Renal cortical epithelial cell (primary cell): ENCODE data around the gene ANKRD29. TPM values are rescaled to one million over a fixed set of nuclear protein-coding genes. Genes with fewer than 3 reads are reported as not detected.

Experiments
- DNase-seq: peaks from one replicate; pipeline ENCODE4 v3.0.0-alpha.2; 2011; ENCODE audit warnings: low read depth
- total RNA-seq: library from RNA; depleted of rRNA; stranded (reverse); fragments of >200 nt; gene quantifications from 2 replicates; pipeline ENCODE4 v1.2.3, GENCODE V29; 2014

Gene ANKRD29
- total RNA-seq, 1 donor from 2014 or later: 7.2 TPM

DNA sequence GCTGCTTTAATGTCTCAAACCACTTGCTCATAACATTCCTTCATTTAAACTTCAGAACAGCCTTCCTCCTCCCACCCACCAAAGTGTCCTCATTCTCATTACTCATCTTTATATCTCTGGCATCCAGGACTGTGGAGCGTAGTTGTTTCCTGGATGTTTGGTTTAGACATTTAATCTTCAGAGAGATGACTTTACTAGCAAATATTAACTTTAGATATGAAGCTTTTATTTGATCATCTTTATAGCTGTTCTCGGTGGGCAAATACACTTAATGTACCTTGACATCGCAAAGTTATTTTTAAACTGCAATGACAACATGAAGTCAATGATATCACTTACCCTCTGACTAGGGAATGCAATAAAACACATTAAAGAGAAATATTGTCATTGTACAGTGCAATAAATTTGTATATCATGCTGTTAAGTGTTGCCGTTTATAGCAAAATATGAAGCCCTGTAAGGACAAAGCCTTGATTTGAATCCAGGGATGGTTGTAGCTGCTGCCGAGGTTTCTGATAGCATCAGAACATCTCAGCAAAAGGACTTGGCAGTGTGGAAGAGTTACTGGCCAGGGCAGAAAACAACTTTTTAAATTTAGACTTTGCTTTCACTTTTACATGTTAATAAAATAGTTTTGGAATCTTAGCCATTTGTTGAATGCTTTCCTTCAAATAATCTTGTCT lies 21.9 kb upstream of the ANKRD29 start:
- peak; percentile 22 for DNase-seq

DNA sequence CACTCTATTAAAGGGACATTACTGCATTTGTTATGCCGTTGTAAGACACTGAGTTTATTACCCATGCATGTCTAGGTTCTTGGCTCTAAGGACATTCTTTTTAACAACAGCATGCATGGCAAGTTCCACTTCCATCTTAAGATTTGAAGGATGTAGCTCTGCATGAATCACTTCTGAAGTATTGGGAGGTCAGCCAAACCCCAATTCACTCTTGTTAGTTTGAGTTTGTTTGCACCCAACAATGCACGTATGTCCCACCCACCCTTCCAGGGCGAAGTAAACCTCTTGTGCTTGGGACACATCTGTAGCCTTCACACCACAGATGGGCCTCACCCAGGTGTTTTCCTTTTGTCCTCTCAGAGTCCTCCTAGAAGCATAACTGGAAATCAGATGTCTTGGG lies 21.0 kb upstream of the ANKRD29 start:
- DNase-seq: peak; percentile 47

DNA sequence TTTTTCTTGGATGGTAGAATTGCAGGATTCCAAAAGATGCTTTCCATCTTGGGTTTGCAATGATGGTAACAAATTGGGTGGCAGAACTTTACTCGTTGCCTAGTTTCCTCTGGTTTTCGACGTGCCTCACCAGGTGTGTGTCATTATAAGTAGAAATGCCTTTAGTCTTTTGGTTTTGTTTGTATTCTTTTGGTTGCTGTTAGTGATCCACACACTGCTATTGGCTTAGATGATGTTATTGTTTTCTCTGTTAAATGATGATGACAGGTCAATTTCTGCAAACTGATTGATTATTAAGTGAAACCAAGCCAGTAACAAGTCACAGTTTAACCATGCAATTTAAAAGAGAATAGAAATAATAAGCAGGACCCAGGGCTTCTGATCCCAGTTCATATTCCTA lies 20.4 kb upstream of the ANKRD29 start:
- DNase-seq: peak; percentile 30

DNA sequence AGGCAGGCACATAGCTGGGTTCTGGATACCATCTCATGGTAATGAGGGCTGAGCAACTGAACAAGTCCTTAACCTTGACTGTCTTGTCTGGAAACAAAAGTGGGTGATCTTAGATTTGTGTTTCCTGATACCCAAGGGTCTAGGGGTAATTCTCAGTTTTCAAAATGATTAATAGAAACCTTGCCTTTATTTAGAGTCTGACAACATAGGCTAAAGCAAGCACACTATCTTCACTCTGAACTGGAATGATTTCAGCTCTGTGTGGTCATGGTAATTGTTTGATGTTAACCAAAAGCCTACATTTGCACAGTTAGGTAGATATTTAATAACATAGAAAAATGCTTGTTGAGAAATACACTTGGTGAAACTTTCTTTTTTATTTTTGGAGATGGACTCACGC lies 19.8 kb upstream of the ANKRD29 start:
- no peak for DNase-seq

DNA sequence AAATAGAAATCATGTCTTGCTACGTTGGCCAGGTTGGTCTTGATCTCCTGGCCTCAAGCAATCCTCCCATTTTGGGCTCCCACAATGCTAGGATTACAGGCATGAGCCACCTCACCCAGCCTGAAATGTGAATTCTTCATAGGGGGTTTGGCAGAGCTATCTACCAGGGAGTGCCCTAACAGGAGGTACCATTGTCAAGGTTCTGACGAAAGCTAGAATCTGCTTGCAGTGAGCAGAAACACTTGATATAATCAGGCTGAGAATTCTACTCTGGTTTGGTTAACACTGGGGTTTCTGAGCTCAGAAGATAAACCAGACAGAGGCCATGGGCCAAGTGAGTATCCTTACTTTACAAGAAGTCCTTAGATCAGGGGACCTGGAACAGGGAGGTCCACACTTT lies 19.3 kb upstream of the ANKRD29 start:
- no peak for DNase-seq

DNA sequence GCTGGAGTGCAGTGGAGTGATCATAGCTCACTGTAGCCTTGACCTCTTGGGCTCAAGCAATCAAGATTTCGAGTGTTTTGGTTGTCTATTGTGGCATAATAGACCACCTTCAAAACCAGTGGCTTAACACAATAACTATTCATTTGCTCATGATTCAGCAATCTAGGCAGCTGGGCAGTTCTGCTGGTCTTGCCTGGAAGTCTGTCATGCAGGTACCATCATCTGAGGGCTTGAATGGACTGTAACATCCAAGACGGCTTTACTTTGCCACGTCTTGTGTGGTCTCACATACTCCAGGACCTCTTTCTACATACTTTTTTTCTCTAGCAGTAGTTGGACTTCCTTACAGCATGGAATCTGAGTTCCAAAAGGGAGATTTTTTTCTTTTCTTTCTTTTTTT lies 13.2 kb upstream of the ANKRD29 start:
- peak; percentile 40 for DNase-seq

DNA sequence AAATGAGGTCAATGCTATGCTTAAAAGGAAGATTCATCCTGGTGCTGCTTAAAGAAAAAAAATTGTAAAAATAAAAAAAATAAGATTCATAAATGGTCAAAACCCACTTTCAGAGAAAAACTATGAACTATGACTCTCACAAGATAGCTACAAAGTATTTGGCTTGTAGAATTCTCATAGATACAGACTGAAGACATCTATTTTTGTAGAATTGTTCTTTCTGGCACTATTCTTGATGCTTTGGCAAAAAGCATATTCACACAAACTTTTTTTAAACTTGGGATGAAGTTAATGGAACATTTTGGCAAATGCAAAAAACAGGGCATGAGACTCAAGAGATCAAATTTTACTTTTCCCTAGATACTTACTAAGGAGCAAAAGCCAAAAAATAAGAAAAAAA lies 12.5 kb upstream of the ANKRD29 start:
- no peak for DNase-seq

DNA sequence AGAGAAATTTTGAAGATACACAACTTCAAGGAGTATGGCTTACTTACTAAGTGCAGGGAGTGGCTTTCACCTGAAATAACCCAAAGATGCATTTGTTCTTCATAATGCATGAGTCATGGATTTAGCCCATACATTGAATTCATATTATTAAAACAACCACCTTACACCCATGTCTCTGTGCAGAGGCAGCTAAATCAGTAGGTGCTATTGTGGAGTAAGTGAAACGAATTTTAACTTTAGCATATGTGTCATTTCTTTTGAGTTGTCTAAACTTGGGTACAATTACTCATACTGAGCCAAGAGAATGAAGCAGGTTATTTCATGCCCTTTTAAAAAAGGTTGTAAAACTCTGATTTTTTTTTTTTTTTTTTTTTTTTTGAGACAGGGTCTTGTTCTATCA lies 11.0 kb upstream of the ANKRD29 start:
- DNase-seq: no peak

DNA sequence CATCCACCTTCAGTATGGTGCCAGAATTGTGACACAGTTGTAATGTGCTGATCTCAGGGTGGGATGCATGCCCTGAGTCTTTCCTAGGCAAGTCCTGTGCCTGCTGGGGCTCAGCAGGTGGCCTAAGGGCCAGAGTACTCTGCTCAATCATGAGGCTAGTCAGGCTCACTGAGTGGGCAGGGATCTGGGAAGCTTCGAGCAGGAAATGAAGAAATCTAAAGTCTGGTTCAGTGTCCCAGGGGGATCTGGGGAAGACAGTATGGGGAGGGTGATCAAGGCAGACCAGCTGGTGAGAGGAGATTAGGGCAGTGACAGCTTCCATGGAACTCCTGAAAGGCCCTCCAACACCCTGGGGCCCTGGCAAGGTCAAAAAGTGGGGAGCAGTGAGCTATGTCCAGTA lies 8.9 kb upstream of the ANKRD29 start:
- DNase-seq: no peak

DNA sequence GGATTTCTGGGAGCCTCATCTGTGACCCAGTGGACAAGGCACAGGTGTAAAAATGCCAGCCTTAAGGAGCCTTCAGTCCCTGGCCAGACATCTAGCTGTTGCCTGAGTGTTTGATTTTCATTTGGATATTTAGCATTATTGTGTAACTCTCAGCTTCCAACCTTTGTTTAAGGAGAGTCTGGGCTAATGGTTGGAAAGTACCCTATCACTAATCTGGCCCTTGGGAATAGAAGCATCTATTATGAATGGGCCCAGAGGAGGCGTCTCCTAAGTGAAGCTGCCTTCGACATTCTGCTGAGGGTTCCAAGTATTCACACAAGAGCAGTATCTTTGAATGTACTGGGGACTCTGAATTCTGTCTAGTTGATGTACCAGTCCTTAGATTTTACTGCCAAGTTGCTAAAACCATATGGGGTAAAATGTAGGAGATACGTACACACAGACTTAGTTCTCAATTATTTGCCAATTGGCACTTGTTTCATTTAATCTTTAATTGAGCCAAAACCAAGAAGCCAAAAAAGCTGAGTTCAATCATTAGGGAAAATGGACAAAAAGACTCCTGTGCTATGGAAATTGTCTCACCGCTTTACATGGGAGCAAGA lies 7.2 kb upstream of the ANKRD29 start:
- no peak for DNase-seq

DNA sequence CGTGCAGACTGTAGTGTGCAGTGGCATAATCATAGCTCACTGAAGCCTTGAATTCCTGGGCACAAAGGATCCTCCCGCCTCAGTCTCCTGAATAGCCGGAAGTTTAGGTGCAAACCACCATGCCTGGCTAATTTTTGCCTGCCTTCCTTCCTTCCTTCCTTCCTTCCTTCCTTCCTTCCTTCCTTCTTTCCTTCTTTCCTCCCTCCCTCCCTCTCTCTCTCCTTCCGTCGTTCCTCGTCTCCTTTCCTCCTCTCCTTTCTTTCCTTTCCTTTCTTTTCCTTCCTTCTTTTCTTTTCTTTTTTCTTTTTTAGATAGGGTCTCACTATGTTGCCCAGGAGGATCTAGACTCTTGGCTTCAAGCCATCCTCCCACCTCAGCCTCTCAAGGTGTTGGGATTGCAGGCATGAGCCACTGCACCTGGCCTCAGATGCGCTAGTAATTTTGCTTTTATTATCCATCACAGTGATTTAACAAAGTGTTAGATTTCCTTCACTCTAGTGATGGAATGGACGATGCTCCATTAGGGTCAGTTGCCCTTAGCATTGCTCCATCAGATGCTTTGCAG lies 6.6 kb upstream of the ANKRD29 start:
- no peak for DNase-seq

DNA sequence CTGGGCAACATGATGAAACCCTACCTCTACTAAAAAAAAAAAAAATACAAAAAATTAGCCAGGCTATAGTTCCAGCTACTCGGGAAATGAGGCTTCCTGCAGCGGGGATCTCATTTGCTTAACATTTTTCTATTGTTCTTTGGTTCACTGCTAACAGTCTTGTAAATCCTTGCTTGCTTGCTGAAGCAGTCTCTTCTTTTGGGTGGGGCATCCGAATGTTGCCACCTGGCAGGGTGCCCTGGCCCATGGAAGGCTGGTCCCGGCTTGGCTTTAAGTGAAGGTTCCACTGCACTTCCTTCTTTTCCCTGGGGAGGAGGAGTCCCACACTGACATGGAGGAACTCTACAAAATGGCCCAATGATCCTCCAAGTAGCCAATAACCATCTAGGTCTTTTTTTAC lies 6.0 kb upstream of the ANKRD29 start:
- no peak for DNase-seq

DNA sequence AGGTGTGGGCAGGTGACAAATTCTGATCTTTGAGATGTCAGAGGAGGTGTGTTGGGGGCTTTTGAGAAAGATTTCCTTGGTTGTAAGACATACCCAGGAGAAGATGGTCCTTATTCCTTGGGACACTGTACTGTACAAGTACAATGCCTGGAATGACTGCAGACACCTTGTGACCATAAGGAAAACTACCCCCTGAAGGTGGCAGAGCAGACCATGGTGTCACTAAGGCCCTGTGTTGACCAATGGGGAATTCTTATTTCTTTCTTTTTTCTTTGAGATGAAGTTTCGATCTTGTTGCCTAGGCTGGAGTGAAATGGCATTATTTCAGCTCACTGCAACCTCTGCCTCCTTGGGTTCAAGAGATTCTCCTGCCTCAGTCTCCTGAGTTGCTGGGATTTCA lies 4.4 kb upstream of the ANKRD29 start:
- no peak for DNase-seq

DNA sequence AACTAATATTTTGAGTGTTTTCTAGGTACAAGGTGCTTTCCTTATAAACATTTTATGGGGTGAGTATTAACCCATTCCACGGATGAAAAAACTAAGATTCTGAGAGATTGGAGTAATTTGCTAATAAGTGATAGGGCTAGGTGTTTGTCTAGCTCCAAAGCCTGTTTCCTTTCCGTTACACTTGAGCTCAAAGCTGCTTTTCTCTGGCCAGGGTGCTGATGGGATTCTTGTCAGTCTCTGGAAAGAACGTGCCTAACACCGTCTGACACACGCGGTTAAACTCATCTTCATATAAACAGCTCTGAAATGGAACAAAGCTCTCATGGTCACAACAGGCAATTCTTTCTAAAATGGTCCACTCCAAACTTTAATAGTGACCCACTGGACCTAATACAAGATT lies 2.0 kb upstream of the ANKRD29 start:
- no peak for DNase-seq

DNA sequence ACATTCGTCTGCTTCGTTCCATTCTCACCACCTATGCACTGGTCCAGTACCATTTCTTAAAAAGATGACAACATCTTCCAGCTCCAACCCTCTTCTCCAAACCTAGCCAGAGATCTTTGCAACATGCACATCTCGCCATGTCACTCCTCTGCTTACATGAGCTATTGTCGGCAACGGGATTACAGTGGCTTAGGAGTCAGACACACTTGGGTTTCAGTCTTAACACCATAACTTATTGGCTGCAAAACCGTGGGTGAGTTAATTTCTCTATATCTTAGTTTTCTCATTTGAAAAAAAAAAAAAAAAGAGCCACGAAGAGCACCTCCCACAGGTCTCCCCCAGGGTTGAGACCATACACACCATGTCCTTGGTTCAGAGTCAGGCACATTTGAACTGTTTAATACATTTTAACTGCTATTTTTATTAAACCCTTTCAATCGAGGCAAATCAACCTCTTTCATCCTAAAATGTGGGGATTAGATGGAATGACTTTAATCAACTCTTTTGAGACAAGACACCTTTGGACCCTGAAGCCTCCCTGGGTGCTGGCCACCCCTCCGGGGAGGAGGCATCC lies 889 bp downstream of the ANKRD29 start:
- no peak for DNase-seq

DNA sequence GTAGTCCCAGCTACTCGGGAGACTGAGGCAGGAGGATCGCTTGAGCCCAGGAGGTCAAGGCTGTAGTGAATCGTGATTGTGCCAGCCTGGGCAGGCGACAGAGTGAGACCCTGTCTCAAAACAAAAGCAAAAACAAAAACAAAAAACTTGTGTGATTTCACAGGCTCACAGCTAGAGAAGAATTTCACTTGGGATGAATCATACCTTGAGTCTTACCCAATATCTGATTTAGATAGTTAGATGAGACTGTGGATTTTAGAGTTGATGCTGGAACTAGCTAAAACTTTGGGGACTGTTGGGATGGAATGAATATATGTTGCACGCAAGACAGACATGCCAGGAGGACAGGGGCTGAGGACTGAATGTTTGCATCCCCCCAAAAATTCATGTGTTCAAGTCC lies 4.4 kb downstream of the ANKRD29 start:
- peak; percentile 42 for DNase-seq

DNA sequence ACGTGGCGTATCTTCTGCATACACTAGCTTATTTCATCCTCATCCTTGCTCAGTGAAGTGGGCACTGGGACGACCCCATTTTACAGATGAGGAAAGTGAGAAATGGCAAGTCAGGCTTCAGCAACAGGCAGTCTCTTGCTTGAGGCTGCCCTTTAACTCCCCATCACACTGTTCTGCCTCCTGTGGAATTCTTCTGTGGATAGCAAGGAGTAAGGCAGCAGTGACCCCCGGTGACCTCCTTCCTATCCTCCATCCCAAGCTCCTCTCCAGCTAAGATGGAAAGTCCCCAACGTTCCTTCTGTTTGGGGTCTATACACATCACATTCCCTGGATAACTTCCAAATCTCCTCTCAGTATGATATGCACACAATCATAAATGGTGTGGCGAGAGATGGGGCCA lies 10.5 kb downstream of the ANKRD29 start:
- no peak for DNase-seq

DNA sequence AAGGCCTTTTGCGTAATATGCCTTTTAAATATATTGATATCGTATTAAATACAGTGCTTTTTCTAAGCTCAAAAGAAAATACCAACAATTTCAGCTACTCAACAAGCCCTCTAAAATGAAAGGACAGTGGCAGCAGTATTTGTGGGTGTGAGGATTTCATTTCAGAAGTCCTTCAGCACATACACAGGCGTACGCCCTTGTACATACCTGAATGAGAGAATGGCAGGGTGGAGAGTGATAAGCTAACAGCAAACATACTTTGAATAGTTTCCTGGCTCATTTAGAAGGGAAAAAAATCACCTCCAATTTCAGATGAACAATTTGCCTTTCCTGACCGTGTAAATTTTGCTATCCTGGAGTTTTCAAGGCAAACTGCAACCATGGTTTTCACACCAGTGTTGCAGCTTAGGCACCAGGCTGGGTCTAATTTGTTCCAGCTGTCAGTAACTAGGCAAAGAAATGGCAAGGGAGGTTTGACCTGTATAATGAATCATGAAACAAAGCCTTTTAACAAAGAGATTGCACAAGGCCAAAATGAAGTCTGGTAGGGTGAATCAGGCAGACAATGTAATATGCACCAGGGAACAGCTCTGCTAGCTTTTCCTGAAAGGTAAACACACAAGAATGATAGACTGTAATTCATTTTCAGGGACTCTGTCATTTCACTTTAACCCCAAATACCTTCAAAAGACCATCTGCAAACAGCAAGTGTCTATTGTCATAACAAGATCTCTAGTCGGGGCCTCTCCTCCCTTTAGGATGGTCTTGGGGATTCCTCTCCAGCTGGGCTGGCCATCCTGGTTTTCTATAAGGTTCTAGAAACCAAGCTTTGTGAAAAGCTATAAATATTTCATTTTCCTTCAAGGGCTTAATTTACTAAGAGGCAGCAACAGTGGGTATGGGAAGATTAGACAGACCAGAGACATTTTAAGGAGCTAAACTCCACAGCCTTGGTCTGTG lies 11.5 kb downstream of the ANKRD29 start:
- DNase-seq: peak; percentile 93

DNA sequence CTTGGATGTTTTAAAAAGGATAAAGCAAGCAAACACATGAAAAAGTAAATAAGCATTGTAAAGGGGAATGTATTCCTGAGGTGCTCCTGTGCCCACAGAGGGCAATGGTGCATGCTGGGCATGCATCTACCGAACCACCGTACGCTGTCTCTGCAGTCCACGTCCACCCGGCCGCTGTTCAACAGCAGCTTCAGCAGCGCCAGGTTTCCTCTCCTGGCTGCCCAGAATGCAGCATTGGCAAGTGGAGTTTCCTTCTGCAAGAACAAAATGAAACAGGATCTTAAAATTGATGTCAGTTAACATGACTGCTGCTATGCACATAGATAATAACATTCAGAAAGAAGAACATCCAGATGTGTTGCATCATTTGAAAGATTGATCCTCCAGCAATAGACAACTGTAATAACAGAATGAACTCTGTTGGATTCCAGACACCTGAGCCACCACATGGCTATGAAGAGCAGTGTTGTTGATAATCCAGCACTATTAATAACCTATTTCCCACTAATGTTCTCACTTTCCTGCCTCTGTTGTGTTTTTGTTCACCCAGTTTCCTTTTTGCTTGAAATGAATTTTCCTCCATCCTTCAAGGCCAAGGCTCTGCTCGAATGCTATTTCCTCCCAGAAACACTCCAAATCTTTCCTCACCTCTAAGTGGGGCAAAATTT lies 13.6 kb downstream of the ANKRD29 start:
- no peak for DNase-seq

DNA sequence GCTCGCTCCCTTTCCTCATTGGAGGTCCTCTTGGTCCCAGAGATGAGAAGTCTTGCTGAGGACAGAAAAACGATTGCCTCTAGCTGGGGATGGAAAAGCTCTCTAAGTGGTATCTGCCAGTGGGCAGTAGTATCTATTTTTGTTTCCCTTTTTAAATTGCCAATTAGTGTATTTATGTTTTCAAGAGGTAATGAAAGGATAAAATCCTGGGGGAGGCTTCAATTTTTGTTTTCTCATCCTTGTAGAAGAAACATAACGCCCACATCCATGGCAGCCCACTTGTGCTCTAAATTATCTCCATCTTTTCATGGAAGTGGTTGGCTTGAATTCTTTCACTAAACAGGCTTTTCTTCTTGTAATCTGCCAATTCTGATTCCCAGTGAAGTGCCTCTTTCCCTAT lies 14.3 kb downstream of the ANKRD29 start:
- DNase-seq: no peak

DNA sequence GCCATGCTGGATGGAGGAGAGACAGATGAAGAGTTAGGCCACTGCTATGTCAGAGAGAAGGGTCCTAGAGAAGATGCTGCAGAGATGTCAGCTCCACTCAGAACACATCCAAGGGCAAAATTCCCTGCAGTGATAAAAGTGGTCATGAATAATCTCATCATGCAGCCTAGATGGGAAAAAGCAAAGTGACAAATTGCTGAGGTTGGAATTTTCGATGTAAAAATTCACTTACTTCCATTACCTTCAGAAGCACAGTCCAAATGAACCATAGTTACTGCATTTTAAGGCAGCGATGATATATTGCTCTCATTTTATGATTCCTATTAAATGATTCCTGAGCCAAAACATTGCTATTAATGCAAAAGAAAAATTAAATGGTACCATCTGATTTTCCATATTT lies 16.4 kb downstream of the ANKRD29 start:
- no peak for DNase-seq
